CD14-positive monocyte (primary cell): ENCODE data around the gene UBL5. TPM values are rescaled to one million over a fixed set of nuclear protein-coding genes. Genes with fewer than 3 reads are reported as not detected.

Experiments
- DNase-seq, 3 donors: peaks; one replicate each; pipeline ENCODE4 v3.0.0-alpha.2; 2011 to 2022
- H2AFZ ChIP-seq: 2 replicates; pipeline ENCODE4 v1.6.0; 2012; ENCODE audit warnings: mild to moderate bottlenecking, low read depth, low read length, inconsistent platforms; ENCODE audit not compliant: insufficient read depth, poor library complexity, severe bottlenecking
- H3K27ac ChIP-seq, 2 donors: 1 replicate in 1 of 2; 2 replicates in 1 of 2; pipeline ENCODE4 v1.5.1; 2012 to 2013; ENCODE audit warnings: low read length in 2 of 2, control low read depth in 1 of 2, inconsistent platforms in 1 of 2, low read depth in 1 of 2, mild to moderate bottlenecking in 1 of 2
- H3K27me3 ChIP-seq, 2 donors: one replicate each; pipeline versions ENCODE4 v1.6.0 to v1.6.1; 2011 to 2013; ENCODE audit warnings: low read length in 2 of 2; ENCODE audit not compliant: control insufficient read depth in 2 of 2, insufficient read depth in 2 of 2
- H3K36me3 ChIP-seq, 2 donors: replicated peaks in 1 of 2; 1 replicate in 1 of 2; 2 replicates in 1 of 2; pipeline versions ENCODE4 v1.5.1 to v1.6.1; 2012 to 2013; ENCODE audit warnings: low read length in 2 of 2, control low read depth in 1 of 2, inconsistent platforms in 1 of 2, mild to moderate bottlenecking in 1 of 2; ENCODE audit not compliant: insufficient read depth in 2 of 2, control insufficient read depth in 1 of 2
- H3K4me1 ChIP-seq, 2 donors: 1 replicate in 1 of 2; 2 replicates in 1 of 2; pipeline versions ENCODE4 v1.5.1 to v1.6.1; 2012 to 2013; ENCODE audit warnings: low read length in 2 of 2, control low read depth in 1 of 2, inconsistent platforms in 1 of 2, mild to moderate bottlenecking in 1 of 2, moderate library complexity in 1 of 2; ENCODE audit not compliant: insufficient read depth in 2 of 2, control insufficient read depth in 1 of 2
- H3K4me2 ChIP-seq: replicated peaks from 2 replicates; pipeline ENCODE3; 2012; ENCODE audit warnings: low read length, moderate library complexity, mild to moderate bottlenecking; ENCODE audit not compliant: poor library complexity, severe bottlenecking; ENCODE audit errors: extremely low read depth
- H3K4me3 ChIP-seq, 3 experiments: fragments of 200-600 bp in 1 of 3; sonication (generic) in 1 of 3; replicated peaks in 1 of 3; 1 replicate in 2 of 3; 2 replicates in 1 of 3; pipeline ENCODE4 v1.5.1; 2011 to 2013; ENCODE audit warnings: low read length in 3 of 3, mild to moderate bottlenecking in 3 of 3, control low read depth in 2 of 3, low read depth in 2 of 3, inconsistent platforms in 1 of 3, moderate library complexity in 1 of 3
- H3K79me2 ChIP-seq: 2 replicates; pipeline ENCODE4 v1.6.0; 2012; ENCODE audit warnings: mild to moderate bottlenecking, control low read depth, inconsistent platforms, low read length, moderate library complexity; ENCODE audit not compliant: insufficient read depth
- H3K9ac ChIP-seq: 2 replicates; pipeline ENCODE4 v1.6.0; 2017; ENCODE audit warnings: low read length, mild to moderate bottlenecking; ENCODE audit not compliant: insufficient read depth, poor library complexity, severe bottlenecking
- H3K9me3 ChIP-seq, 2 donors: replicated peaks in 1 of 2; 1 replicate in 1 of 2; 2 replicates in 1 of 2; pipeline versions ENCODE4 v1.5.1 to v1.6.1; 2012 to 2013; ENCODE audit warnings: low read length in 2 of 2, control low read depth in 1 of 2; ENCODE audit not compliant: control insufficient read depth in 1 of 2, insufficient read depth in 1 of 2
- H4K20me1 ChIP-seq: 2 replicates; pipeline ENCODE4 v1.6.0; 2012; ENCODE audit warnings: mild to moderate bottlenecking, low read length, control low read depth, moderate library complexity; ENCODE audit not compliant: insufficient read depth
- H3K27ac Mint-ChIP-seq, 7 donors: one replicate each; pipeline ENCODE4 v1.8.0; 2020; ENCODE audit warnings: mild to moderate bottlenecking in 7 of 7, mixed read lengths in 7 of 7, moderate library complexity in 6 of 7, inconsistent platforms in 2 of 7
- H3K27me3 Mint-ChIP-seq, 3 donors: one replicate each; pipeline ENCODE4 v1.8.0; 2021 to 2022; ENCODE audit warnings: low read depth in 3 of 3, mild to moderate bottlenecking in 3 of 3, mixed read lengths in 3 of 3, moderate library complexity in 3 of 3, inconsistent platforms in 1 of 3
- H3K36me3 Mint-ChIP-seq, 2 donors: one replicate each; pipeline ENCODE4 v1.8.0; 2020; ENCODE audit warnings: mixed read lengths in 2 of 2, inconsistent platforms in 1 of 2, mild to moderate bottlenecking in 1 of 2
- H3K4me1 Mint-ChIP-seq: one replicate; pipeline ENCODE4 v1.8.0; 2020; ENCODE audit warnings: mild to moderate bottlenecking, mixed read lengths
- H3K4me3 Mint-ChIP-seq, 2 donors: one replicate each; pipeline ENCODE4 v1.8.0; 2020; ENCODE audit warnings: mild to moderate bottlenecking in 2 of 2, mixed read lengths in 2 of 2, moderate library complexity in 1 of 2
- H3K9me3 Mint-ChIP-seq, 7 donors: one replicate each; pipeline ENCODE4 v1.8.0; 2020 to 2022; ENCODE audit warnings: mixed read lengths in 7 of 7, mild to moderate bottlenecking in 6 of 7, moderate library complexity in 6 of 7, inconsistent platforms in 2 of 7
- WGBS: methylation state at CpG from one replicate; pipeline ENCODE4 v1.1.5; 2013; ENCODE audit warnings: missing lambda C conversion rate; ENCODE audit not compliant: insufficient coverage; 5-methylcytosine and 5-hydroxymethylcytosine counted together
- intact Hi-C, 2 donors: fragments of 100-400 bp; cut with micrococcal nuclease; formaldehyde crosslinking; loops; one replicate each; pipeline versions ENCODE4 v1.15.0 to v1.15.1; 2023
- polyA plus RNA-seq, 3 donors: library from polyadenylated mRNA; depleted of rRNA in 1 of 3; unstranded in 2 of 3; stranded (reverse) in 1 of 3; fragments of 300-500 nt in 2 of 3; fragments of >200 nt in 1 of 3; fragmentation: Illumina TruSeq in 2 of 3; gene quantifications; 1 replicate in 2 of 3; 2 replicates in 1 of 3; pipeline ENCODE4 v1.2.3, GENCODE V29; 2012 to 2021
- TF ChIP-seq, protein P1 (sequence below): fragments of 200-600 bp; IDR thresholded peaks from one replicate; pipeline ENCODE4 v1.8.0; 2022; ENCODE audit warnings: antibody characterized with exemption, mild to moderate bottlenecking

The UBL5 gene
- polyA plus RNA-seq, 3 donors = 713 to 783 (median 728) TPM

DNA sequence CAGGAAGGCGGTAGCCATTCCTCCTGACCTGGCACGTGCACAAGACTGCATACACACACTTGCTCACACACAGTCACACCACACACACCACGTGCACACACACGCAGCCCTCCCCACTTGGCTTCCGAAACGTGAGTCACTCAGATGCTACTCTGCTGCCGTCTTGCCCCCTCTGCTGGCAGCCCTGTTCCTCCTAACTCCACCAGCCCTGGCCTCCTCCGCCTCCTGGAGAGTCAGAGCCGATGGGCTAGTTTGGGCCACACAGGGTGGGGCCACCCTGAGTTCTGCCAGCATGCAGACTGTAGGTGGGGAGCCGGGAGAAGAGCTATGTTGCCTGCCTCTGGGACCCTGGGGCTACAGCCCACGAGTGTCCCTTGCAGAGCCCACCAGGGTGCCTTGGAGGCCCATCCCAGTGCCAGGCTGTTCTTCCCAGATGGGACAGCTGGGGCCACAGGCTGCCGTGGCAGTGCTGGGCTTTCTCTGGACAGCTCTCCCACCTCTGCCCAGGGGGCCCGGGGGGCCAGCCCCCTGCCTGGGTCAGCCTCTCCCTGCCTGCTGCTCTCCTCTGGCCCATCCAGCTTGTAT is 19.5 kb downstream of the UBL5 start:
- no peak for DNase-seq
- H3K4me1 ChIP-seq = no peaks in the 10 kb centered on the region
- no peaks in the 10 kb centered on the region for H3K27me3 Mint-ChIP-seq
- peaks cover 16 to 20% (median 17%) of the 10 kb centered on the region in 7 donors for H3K9me3 Mint-ChIP-seq
- H3K9ac ChIP-seq = no peak overlapping the region
- peak overlapping the region in 1 of 7 donors; percentile 72 for H3K27ac Mint-ChIP-seq
- intact Hi-C loops = no loop called here
- 88% methylated on average over 8 of the region's 13 CpGs for WGBS
- H2AFZ ChIP-seq = no peak overlapping the region
- H3K4me3 Mint-ChIP-seq = no peak overlapping the region
- H3K27ac ChIP-seq = no peak overlapping the region
- H3K79me2 ChIP-seq = peaks cover 16% of the 10 kb centered on the region
- TF ChIP-seq, protein P1, sequence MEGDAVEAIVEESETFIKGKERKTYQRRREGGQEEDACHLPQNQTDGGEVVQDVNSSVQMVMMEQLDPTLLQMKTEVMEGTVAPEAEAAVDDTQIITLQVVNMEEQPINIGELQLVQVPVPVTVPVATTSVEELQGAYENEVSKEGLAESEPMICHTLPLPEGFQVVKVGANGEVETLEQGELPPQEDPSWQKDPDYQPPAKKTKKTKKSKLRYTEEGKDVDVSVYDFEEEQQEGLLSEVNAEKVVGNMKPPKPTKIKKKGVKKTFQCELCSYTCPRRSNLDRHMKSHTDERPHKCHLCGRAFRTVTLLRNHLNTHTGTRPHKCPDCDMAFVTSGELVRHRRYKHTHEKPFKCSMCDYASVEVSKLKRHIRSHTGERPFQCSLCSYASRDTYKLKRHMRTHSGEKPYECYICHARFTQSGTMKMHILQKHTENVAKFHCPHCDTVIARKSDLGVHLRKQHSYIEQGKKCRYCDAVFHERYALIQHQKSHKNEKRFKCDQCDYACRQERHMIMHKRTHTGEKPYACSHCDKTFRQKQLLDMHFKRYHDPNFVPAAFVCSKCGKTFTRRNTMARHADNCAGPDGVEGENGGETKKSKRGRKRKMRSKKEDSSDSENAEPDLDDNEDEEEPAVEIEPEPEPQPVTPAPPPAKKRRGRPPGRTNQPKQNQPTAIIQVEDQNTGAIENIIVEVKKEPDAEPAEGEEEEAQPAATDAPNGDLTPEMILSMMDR = no peak
- H3K4me3 ChIP-seq = no peak overlapping the region
- H3K27me3 ChIP-seq = no peaks in the 10 kb centered on the region
- peaks cover 70 to 85% of the 10 kb centered on the region in 2 donors for H3K36me3 Mint-ChIP-seq
- H3K4me2 ChIP-seq = no peak overlapping the region
- H3K4me1 Mint-ChIP-seq = no peaks in the 10 kb centered on the region
- peaks cover 19 to 21% of the 10 kb centered on the region in 2 donors for H3K9me3 ChIP-seq
- H3K36me3 ChIP-seq = peaks cover 65 to 85% of the 10 kb centered on the region in 2 donors
- H4K20me1 ChIP-seq = peaks cover 7% of the 10 kb centered on the region

DNA sequence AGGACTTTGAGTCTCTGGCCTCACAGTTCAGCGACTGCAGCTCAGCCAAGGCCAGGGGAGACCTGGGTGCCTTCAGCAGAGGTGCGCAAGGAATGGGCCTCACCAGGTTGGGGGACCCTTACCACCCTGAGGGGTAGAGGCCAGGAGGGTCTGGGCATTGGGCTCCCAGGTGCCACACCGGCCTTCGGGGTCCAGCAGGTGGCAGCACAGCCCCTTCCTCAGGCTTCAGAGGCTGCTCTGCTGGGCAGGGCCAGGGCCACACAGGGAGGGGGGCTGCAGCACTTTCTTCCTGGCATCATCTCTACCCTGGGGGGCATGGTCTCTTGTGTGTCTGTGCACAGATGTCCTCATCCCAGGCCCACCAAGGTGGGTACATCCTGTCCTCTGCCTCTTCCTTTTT is 20.3 kb downstream of the UBL5 start:
- no peaks in the 10 kb centered on the region for H3K27me3 Mint-ChIP-seq
- peaks cover 7% of the 10 kb centered on the region for H4K20me1 ChIP-seq

More for the DNA sequence above, 20.3 kb downstream of the UBL5 start:
- Mint-ChIP-seq H3K4me1 (no peaks in the 10 kb centered on the region), H3K9me3 (peaks cover 8 to 12% (median 11%) of the 10 kb centered on the region in 7 donors), H3K36me3 (peaks cover 66 to 82% of the 10 kb centered on the region in 2 donors), H3K4me3 (no peak overlapping the region), H3K27ac (peak overlapping the region in 1 of 7 donors; percentile 26)
- Histone ChIP-seq H2AFZ (no peak overlapping the region), H3K4me2 (no peak overlapping the region), H3K27ac (no peak overlapping the region), H3K9ac (peak overlapping the region; percentile 4), H3K36me3 (peaks cover 57 to 76% of the 10 kb centered on the region in 2 donors), H3K9me3 (peaks cover 11 to 12% of the 10 kb centered on the region in 2 donors), H3K4me1 (no peaks in the 10 kb centered on the region), H3K79me2 (peaks cover 9% of the 10 kb centered on the region), H3K4me3 (no peak overlapping the region), H3K27me3 (no peaks in the 10 kb centered on the region)
- intact Hi-C loops = no loop called here
- TF ChIP-seq, protein P1 = no peak
- DNase-seq = no peak
- WGBS = 89% methylated on average over 4 of the region's 4 CpGs
